GM19397 (cell line): ENCODE measurements around the gene NBPF26.
"Not testable (repeated sequence)": the region's sequence is repeated elsewhere in the genome, so short reads cannot be mapped to it uniquely, and the experiment has no call there.

Source experiments
- ATAC-seq: cut with Tn5 transposase; IDR thresholded peaks from one replicate; pipeline ENCODE4 v1.9.1; 2021; ENCODE audit warnings: mild to moderate bottlenecking, moderate library complexity; ENCODE audit not compliant: unreplicated experiment

NBPF26 gene

GRCh38 chr1:120850537-120851421 lies 127.0 kb downstream of the NBPF26 start:
- ATAC-seq = peak; percentile 90

- not testable (repeated sequence) for ATAC-seq
Measured at GRCh38 chr1:120858144-120858543, 134.4 kb downstream of the NBPF26 start.

GRCh38 chr1:120859615-120860234 lies 136.0 kb downstream of the NBPF26 start:
- not testable (repeated sequence) for ATAC-seq

GRCh38 chr1:120878206-120878605 lies 154.5 kb downstream of the NBPF26 start:
- not testable (repeated sequence) for ATAC-seq

GRCh38 chr1:120880056-120880455 lies 156.3 kb downstream of the NBPF26 start:
- not testable (repeated sequence) for ATAC-seq

- not testable (repeated sequence) for ATAC-seq
Measured at GRCh38 chr1:120881934-120882333, 158.2 kb downstream of the NBPF26 start.
